NCI-H146 treated with DMSO at 0.1 percent for 48 hours (cell line): ENCODE results near the gene RGS3.
"Not testable (repeated sequence)": the region's sequence is repeated elsewhere in the genome, so short reads cannot be mapped to it uniquely, and the experiment has no call there.

Experiments used
- DNase-seq: peaks from one replicate; lab custom pipeline; 2025; ENCODE audit not compliant: unreplicated experiment; lab: John Stamatoyannopoulos, UW

The RGS3 gene

GRCh38 chr9:113486327-113486726, 22.8 kb downstream of the RGS3 start:
- no peak for DNase-seq

- DNase-seq: no peak
Measured at GRCh38 chr9:113488071-113488470, 24.5 kb downstream of the RGS3 start.

- no peak for DNase-seq
Measured at GRCh38 chr9:113488490-113488889, 25.0 kb downstream of the RGS3 start.

GRCh38 chr9:113491147-113491546, 27.6 kb downstream of the RGS3 start:
- not testable (repeated sequence) for DNase-seq

- no peak for DNase-seq
Measured at GRCh38 chr9:113492343-113493202, 29.0 kb downstream of the RGS3 start.

- DNase-seq: no peak
Measured at GRCh38 chr9:113493203-113493520, 29.6 kb downstream of the RGS3 start.

GRCh38 chr9:113495526-113495925, 32.0 kb downstream of the RGS3 start:
- no peak for DNase-seq

- no peak for DNase-seq
Measured at GRCh38 chr9:113497051-113497450, 33.5 kb downstream of the RGS3 start.

GRCh38 chr9:113499153-113499875, 35.8 kb downstream of the RGS3 start:
- no peak for DNase-seq

GRCh38 chr9:113499876-113500497, 36.5 kb downstream of the RGS3 start:
- no peak for DNase-seq

- no peak for DNase-seq
Measured at GRCh38 chr9:113501129-113501686, 37.7 kb downstream of the RGS3 start.

GRCh38 chr9:113501852-113502251, 38.3 kb downstream of the RGS3 start:
- DNase-seq: no peak

GRCh38 chr9:113502427-113503034, 39.0 kb downstream of the RGS3 start:
- DNase-seq: no peak

GRCh38 chr9:113503131-113503541, 39.6 kb downstream of the RGS3 start:
- DNase-seq: no peak

- DNase-seq: no peak
Measured at GRCh38 chr9:113503613-113504211, 40.2 kb downstream of the RGS3 start.

GRCh38 chr9:113504725-113505590, 41.4 kb downstream of the RGS3 start:
- no peak for DNase-seq

GRCh38 chr9:113506090-113506589, 42.6 kb downstream of the RGS3 start:
- DNase-seq: no peak

GRCh38 chr9:113507256-113507655, 43.7 kb downstream of the RGS3 start:
- DNase-seq: no peak

- no peak for DNase-seq
Measured at GRCh38 chr9:113508111-113508749, 44.7 kb downstream of the RGS3 start.
